ENCODE data around the gene GNA14. TPM values are rescaled to one million over a fixed set of nuclear protein-coding genes. Genes with fewer than 3 reads are reported as not detected.

GNA14 gene
- total RNA-seq, 2 donors from 2014 or later: 1.6 to 5.3 TPM

- Histone ChIP-seq H3K4me3 (no peak overlapping the region), H3K27me3 (no peaks in the 10 kb centered on the region), H3K36me3 (replicated peaks in 1 of 2; ENCODE audit: insufficient read depth in 1 of 2, low read depth in 2 of 2) (no peaks in the 10 kb centered on the region), H3K27ac (no peak overlapping the region), H3K4me1 (no peaks in the 10 kb centered on the region), H3K9me3 (peaks cover 0 to 9% (median 0%) of the 10 kb centered on the region in 3 donors)
- 78 to 91% methylated on average over 3 of the region's 3 CpGs for WGBS, 2 donors
- ATAC-seq (no peak), DNase-seq (no peak)
- intact Hi-C loops (cut with DNase I): no loop called here
- TF ChIP-seq CTCF (IDR thresholded peaks at IDR 0.05) (no peak), POLR2A (IDR thresholded peaks at IDR 0.05) (no peak)
Observed at GRCh38 chr9:77471572-77471971, 176.6 kb downstream of the GNA14 start.

- intact Hi-C loops (cut with DNase I): no loop called here
Observed at GRCh38 chr9:77469515-77470231, 178.4 kb downstream of the GNA14 start.

GRCh38 chr9:77464661-77465060 is 183.5 kb downstream of the GNA14 start:
- H3K27me3 ChIP-seq: no peaks in the 10 kb centered on the region
- H3K36me3 ChIP-seq (replicated peaks in 1 of 2; ENCODE audit: insufficient read depth in 1 of 2, low read depth in 2 of 2): no peaks in the 10 kb centered on the region
- H3K9me3 ChIP-seq: no peaks in the 10 kb centered on the region
- 94 to 96% methylated on average over 3 of the region's 3 CpGs for WGBS, 2 donors
- no peak overlapping the region for H3K27ac ChIP-seq
- ATAC-seq (no peak), DNase-seq (no peak)
- TF ChIP-seq POLR2A (IDR thresholded peaks at IDR 0.05) (no peak), CTCF (IDR thresholded peaks at IDR 0.05) (no peak)
- intact Hi-C loops (cut with DNase I): no loop called here
- H3K4me1 ChIP-seq: no peaks in the 10 kb centered on the region
- H3K4me3 ChIP-seq: no peak overlapping the region

More at GRCh38 chr9:77469515-77470231, 178.4 kb downstream of the GNA14 start:
- DNase-seq: no peak
- Histone ChIP-seq H3K27ac (no peak overlapping the region), H3K27me3 (no peaks in the 10 kb centered on the region), H3K4me3 (no peak overlapping the region), H3K9me3 (peaks cover 0 to 5% (median 0%) of the 10 kb centered on the region in 3 donors), H3K36me3 (replicated peaks in 1 of 2; ENCODE audit: insufficient read depth in 1 of 2, low read depth in 2 of 2) (no peaks in the 10 kb centered on the region), H3K4me1 (no peaks in the 10 kb centered on the region)
- no peak for ATAC-seq
- TF ChIP-seq POLR2A (IDR thresholded peaks at IDR 0.05) (no peak), CTCF (IDR thresholded peaks at IDR 0.05) (no peak)
- WGBS, 2 donors: 51 to 62% methylated on average over 5 of the region's 5 CpGs

- ATAC-seq (no peak), DNase-seq (no peak)
- Histone ChIP-seq H3K4me1 (peaks cover 1% of the 10 kb centered on the region), H3K9me3 (no peaks in the 10 kb centered on the region), H3K27ac (no peak overlapping the region), H3K27me3 (no peaks in the 10 kb centered on the region), H3K4me3 (no peak overlapping the region), H3K36me3 (replicated peaks in 1 of 2; ENCODE audit: insufficient read depth in 1 of 2, low read depth in 2 of 2) (no peaks in the 10 kb centered on the region)
- no peak for TF ChIP-seq CTCF (IDR thresholded peaks at IDR 0.05)
- TF ChIP-seq POLR2A (IDR thresholded peaks at IDR 0.05): no peak
- intact Hi-C loops (cut with DNase I): no loop called here
- WGBS, 2 donors: 65 to 75% methylated on average over 3 of the region's 3 CpGs
Observed at GRCh38 chr9:77463151-77463550, 185.0 kb downstream of the GNA14 start.

GRCh38 chr9:77462066-77462465 is 186.1 kb downstream of the GNA14 start:
- no peaks in the 10 kb centered on the region for H3K9me3 ChIP-seq
- DNase-seq (no peak), ATAC-seq (no peak)
- no peaks in the 10 kb centered on the region for H3K36me3 ChIP-seq (replicated peaks in 1 of 2; ENCODE audit: insufficient read depth in 1 of 2, low read depth in 2 of 2)
- peaks cover 6% of the 10 kb centered on the region for H3K4me1 ChIP-seq
- 69 to 72% methylated on average over 10 of the region's 10 CpGs for WGBS, 2 donors
- intact Hi-C loops (cut with DNase I): no loop called here
- H3K27me3 ChIP-seq: no peaks in the 10 kb centered on the region
- no peak overlapping the region for H3K4me3 ChIP-seq
- TF ChIP-seq CTCF (IDR thresholded peaks at IDR 0.05): no peak
- TF ChIP-seq POLR2A (IDR thresholded peaks at IDR 0.05): no peak
- no peak overlapping the region for H3K27ac ChIP-seq
